Right lobe of liver (tissue), 6 donors: ENCODE results near the gene IQSEC1. TPM values are rescaled to one million over a fixed set of nuclear protein-coding genes. Genes with fewer than 3 reads are reported as not detected.
A peak's percentile ranks its signal among the peaks of the same experiment; 100 is the strongest.

ENCODE experiments used
- ATAC-seq, 4 donors: fragments of 200-7000 bp; cut with Tn5 transposase; one replicate each; pipeline ENCODE4 v1.9.1; 2020; ENCODE audit warnings: mild to moderate bottlenecking in 4 of 4, moderate library complexity in 4 of 4
- DNase-seq, 3 donors: peaks; one replicate each; pipeline ENCODE4 v3.0.0-alpha.2; 2020
- H3K27ac ChIP-seq, 3 donors: fragments of 200-600 bp; one replicate each; pipeline ENCODE4 v1.8.0; 2022
- H3K27me3 ChIP-seq, 2 donors: fragments of 200-600 bp; one replicate each; pipeline ENCODE4 v1.8.0; 2022
- H3K36me3 ChIP-seq, 4 donors: fragments of 200-600 bp; sonication (generic) in 1 of 4; one replicate each; pipeline versions ENCODE4 v1.5.1 to v1.8.0; 2017 to 2022; ENCODE audit warnings: control low read depth in 1 of 4
- H3K4me1 ChIP-seq, 4 donors: fragments of 200-600 bp; sonication (generic) in 1 of 4; one replicate each; pipeline versions ENCODE4 v1.5.1 to v1.8.0; 2017 to 2022; ENCODE audit warnings: control low read depth in 1 of 4
- H3K4me3 ChIP-seq, 3 donors: fragments of 200-600 bp; one replicate each; pipeline ENCODE4 v1.8.0; 2022
- H3K9me3 ChIP-seq, 4 donors: fragments of 200-600 bp; sonication (generic) in 1 of 4; one replicate each; pipeline versions ENCODE4 v1.5.1 to v1.8.0; 2017 to 2022; ENCODE audit warnings: control low read depth in 1 of 4
- POLR2A ChIP-seq: fragments of 450-650 bp; IDR thresholded peaks from one replicate; pipeline ENCODE4 v1.6.1; 2017; ENCODE audit warnings: antibody characterized with exemption, mild to moderate bottlenecking
- WGBS: methylation state at CpG from one replicate; pipeline ENCODE4 v1.1.6; 2018; ENCODE audit warnings: low coverage, low lambda C conversion rate; ENCODE audit not compliant: insufficient coverage; ENCODE audit errors: missing lambda C conversion rate; 5-methylcytosine and 5-hydroxymethylcytosine counted together
- intact Hi-C, 2 donors: fragments of 100-400 bp; cut with DNase I; formaldehyde crosslinking; loops; one replicate each; pipeline versions ENCODE4 v1.11.2 to v1.14.1; 2022
- total RNA-seq, 6 experiments: library from RNA; depleted of rRNA in 2 of 6; stranded (reverse); fragments of >200 nt in 2 of 6; fragmentation: NEBNext Ultra II Directional in 3 of 6; extraction: Animal tissue kit (Norgen Biotek cat#: 25700) in 3 of 6; gene quantifications; one replicate each; pipeline versions ENCODE4 v1.1.0 to v1.2.4, GENCODE V29; 2016 to 2023
- TF ChIP-seq, protein P1 (sequence below), 4 donors: fragments of 200-600 bp in 3 of 4; fragments of 450-650 bp in 1 of 4; IDR thresholded peaks; one replicate each; pipeline versions ENCODE4 v1.5.1 to v1.8.0; 2016 to 2022; ENCODE audit warnings: antibody characterized with exemption in 4 of 4, mild to moderate bottlenecking in 2 of 4
- donor health status: DM: no; HTN: yes; CAD: no.
- donor health status: DM: no; HTN: no; CAD: no.
- donor health status: DM: no; HTN: no; CAD: no.
- donor health status: DM: no; HTN: yes; CAD: no.
- donor health status: DM: no; HTN: yes; CAD: no.

The IQSEC1 gene
- total RNA-seq, 6 experiments from 2014 or later: 32.1 to 61.3 (median 48.9) TPM

DNA sequence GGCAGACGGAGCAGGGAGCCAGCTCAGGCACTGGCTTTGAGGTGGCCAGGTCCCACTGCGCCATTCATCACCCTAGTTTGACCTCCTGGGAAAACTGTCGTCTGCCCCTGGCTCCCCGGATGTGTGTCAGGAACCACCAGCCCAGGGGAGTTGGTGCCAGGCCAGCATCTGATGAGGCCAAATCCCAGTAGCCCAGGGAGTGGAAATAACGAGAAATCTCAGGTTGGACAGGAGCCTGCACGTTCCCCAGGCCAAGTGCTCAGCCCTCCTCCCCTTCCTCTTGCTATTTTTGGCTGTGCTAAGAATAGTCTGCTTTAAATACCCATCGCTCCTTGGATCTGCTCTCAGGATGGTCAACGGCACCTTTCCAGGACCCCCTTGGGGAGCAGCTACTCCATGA, 138.8 kb downstream of the IQSEC1 start:
- ATAC-seq: peak in 3 of 4 donors; percentile 24 to 36 (median 29)
- H3K27ac ChIP-seq: peak overlapping the region in 1 of 3 donors; percentile 2
- H3K36me3 ChIP-seq: peaks cover 0 to 60% (median 12%) of the 10 kb centered on the region in 4 donors
- H3K27me3 ChIP-seq: no peaks in the 10 kb centered on the region
- H3K4me1 ChIP-seq: no peaks in the 10 kb centered on the region
- 29% methylated on average over 5 of the region's 8 CpGs for WGBS
- TF ChIP-seq, protein P1, sequence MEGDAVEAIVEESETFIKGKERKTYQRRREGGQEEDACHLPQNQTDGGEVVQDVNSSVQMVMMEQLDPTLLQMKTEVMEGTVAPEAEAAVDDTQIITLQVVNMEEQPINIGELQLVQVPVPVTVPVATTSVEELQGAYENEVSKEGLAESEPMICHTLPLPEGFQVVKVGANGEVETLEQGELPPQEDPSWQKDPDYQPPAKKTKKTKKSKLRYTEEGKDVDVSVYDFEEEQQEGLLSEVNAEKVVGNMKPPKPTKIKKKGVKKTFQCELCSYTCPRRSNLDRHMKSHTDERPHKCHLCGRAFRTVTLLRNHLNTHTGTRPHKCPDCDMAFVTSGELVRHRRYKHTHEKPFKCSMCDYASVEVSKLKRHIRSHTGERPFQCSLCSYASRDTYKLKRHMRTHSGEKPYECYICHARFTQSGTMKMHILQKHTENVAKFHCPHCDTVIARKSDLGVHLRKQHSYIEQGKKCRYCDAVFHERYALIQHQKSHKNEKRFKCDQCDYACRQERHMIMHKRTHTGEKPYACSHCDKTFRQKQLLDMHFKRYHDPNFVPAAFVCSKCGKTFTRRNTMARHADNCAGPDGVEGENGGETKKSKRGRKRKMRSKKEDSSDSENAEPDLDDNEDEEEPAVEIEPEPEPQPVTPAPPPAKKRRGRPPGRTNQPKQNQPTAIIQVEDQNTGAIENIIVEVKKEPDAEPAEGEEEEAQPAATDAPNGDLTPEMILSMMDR (IDR thresholded peaks at IDR 0.05): no peak
- TF ChIP-seq POLR2A: no peak
- no peaks in the 10 kb centered on the region for H3K9me3 ChIP-seq
- no peak for DNase-seq
- intact Hi-C loops: no loop called here
- H3K4me3 ChIP-seq: no peak overlapping the region

DNA sequence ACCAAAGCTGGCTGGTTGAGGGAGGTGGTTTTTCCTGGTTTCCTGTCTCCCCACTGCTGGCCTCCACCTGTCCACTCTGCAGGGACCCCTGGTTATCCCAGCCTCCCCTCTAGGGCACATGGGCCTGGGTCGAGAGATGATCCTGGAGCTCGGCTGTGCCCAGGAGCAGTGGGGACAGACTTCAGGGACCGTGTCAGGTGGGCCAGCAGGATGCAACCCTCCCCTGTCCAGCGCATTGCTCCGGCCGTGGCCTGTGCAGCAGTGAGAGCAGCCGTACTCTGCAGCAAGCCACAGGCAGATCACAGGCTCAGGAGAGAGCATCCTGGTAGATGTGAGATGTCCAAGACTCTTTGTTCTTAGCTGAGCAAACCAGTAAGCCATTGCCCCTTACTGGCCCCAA, 139.3 kb downstream of the IQSEC1 start:
- TF ChIP-seq, protein P1 (IDR thresholded peaks at IDR 0.05): no peak
- TF ChIP-seq POLR2A: no peak
- peak overlapping the region in 1 of 3 donors; percentile 2 for H3K27ac ChIP-seq
- no peak overlapping the region for H3K4me3 ChIP-seq
- WGBS: no CpG with 5 or more reads among the region's 7 CpGs
- H3K27me3 ChIP-seq: no peaks in the 10 kb centered on the region
- ATAC-seq (no peak), DNase-seq (no peak)
- no peaks in the 10 kb centered on the region for H3K4me1 ChIP-seq
- intact Hi-C loops: no loop called here
- H3K36me3 ChIP-seq: peaks cover 0 to 55% (median 10%) of the 10 kb centered on the region in 4 donors
- H3K9me3 ChIP-seq: no peaks in the 10 kb centered on the region

DNA sequence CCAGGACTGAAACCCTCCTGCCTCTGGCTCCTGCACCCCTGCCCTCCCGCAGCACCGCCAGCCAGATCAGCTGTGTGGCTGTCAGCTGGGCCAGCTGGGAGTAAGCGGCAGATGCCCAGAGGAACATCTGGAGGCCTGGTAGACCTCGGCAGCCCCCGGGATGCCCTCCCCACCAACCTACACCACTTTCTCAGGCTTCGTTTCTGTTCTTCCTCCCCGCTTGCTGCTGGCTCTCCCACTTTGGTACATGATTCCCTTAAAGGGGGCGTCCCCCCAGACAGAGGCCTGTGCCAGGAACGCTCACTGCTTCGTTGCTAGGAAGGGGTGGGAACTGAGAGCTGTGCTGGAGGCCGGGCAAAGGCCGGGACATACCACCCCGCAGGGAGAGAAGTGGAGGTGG, 140.5 kb downstream of the IQSEC1 start:
- Histone ChIP-seq H3K27me3 (no peaks in the 10 kb centered on the region), H3K36me3 (peaks cover 0 to 48% (median 8%) of the 10 kb centered on the region in 4 donors), H3K4me3 (no peak overlapping the region), H3K4me1 (no peaks in the 10 kb centered on the region), H3K9me3 (no peaks in the 10 kb centered on the region), H3K27ac (no peak overlapping the region)
- ATAC-seq (no peak), DNase-seq (no peak)
- intact Hi-C loops: no loop called here
- 71% methylated on average over 6 of the region's 13 CpGs for WGBS
- TF ChIP-seq, protein P1 (IDR thresholded peaks at IDR 0.05): no peak
- no peak for TF ChIP-seq POLR2A

DNA sequence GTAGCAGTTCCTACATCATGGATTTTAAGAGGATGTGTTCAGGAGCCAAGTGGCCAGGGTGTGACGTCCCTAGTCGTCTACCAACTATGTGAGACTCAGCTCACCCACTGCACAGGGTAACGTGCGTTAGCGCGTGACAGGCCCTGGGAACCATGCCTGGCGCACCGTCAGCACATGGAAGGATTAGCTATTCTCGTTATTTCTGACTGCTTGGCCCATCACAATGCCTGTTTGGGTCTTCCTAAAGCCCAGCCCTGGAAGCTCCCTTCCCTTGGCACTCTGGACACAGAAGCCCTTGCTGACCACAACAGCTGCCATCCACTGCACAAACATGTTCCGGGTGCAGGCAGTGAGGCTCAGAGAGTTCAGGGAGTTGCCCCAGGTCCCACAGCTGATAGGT, 140.9 kb downstream of the IQSEC1 start:
- no peaks in the 10 kb centered on the region for H3K4me1 ChIP-seq
- ATAC-seq: no peak
- TF ChIP-seq, protein P1 (IDR thresholded peaks at IDR 0.05): no peak
- no peak for TF ChIP-seq POLR2A
- DNase-seq: no peak
- H3K27me3 ChIP-seq: no peaks in the 10 kb centered on the region
- 0% methylated on average over 1 of the region's 10 CpGs for WGBS
- H3K4me3 ChIP-seq: no peak overlapping the region
- peaks cover 0 to 47% (median 8%) of the 10 kb centered on the region in 4 donors for H3K36me3 ChIP-seq
- no peak overlapping the region for H3K27ac ChIP-seq
- intact Hi-C loops: no loop called here
- no peaks in the 10 kb centered on the region for H3K9me3 ChIP-seq
